Trophoblast cell (in vitro differentiated cells and primary cell): ENCODE data around the gene HP1BP3.

Experiments
- DNase-seq, 2 donors: peaks; one replicate each; pipeline ENCODE4 v3.0.0-alpha.2; 2016
- H2AFZ ChIP-seq: 2 replicates; pipeline ENCODE4 v1.6.1; 2013; ENCODE audit warnings: low read length, moderate library complexity, mild to moderate bottlenecking; ENCODE audit not compliant: insufficient read depth, poor library complexity
- H2AK5ac ChIP-seq: 2 replicates; pipeline ENCODE4 v1.6.1; 2013; ENCODE audit warnings: mild to moderate bottlenecking, low read length
- H2BK120ac ChIP-seq: 2 replicates; pipeline ENCODE4 v1.6.1; 2013; ENCODE audit warnings: low read length, mild to moderate bottlenecking, moderate library complexity; ENCODE audit not compliant: insufficient read depth, poor library complexity
- H2BK12ac ChIP-seq: 2 replicates; pipeline ENCODE4 v1.6.1; 2013; ENCODE audit warnings: mild to moderate bottlenecking, low read length, moderate library complexity
- H2BK5ac ChIP-seq: 2 replicates; pipeline ENCODE4 v1.6.1; 2013; ENCODE audit warnings: low read length, low read depth, moderate library complexity, mild to moderate bottlenecking; ENCODE audit not compliant: poor library complexity
- H3K14ac ChIP-seq: 2 replicates; pipeline ENCODE4 v1.6.1; 2013; ENCODE audit warnings: mild to moderate bottlenecking, low read length
- H3K18ac ChIP-seq: 2 replicates; pipeline ENCODE4 v1.6.1; 2013; ENCODE audit warnings: mild to moderate bottlenecking, low read length
- H3K23ac ChIP-seq: 2 replicates; pipeline ENCODE4 v1.6.1; 2013; ENCODE audit warnings: low read length
- H3K27ac ChIP-seq: 2 replicates; pipeline ENCODE4 v1.5.1; 2013; ENCODE audit warnings: low read depth, mild to moderate bottlenecking, inconsistent platforms, low read length, moderate library complexity
- H3K27me3 ChIP-seq: 2 replicates; pipeline ENCODE4 v1.6.1; 2013; ENCODE audit warnings: inconsistent platforms, mild to moderate bottlenecking, low read length, moderate library complexity; ENCODE audit not compliant: insufficient read depth
- H3K36me3 ChIP-seq, 2 experiments: 1 replicate in 1 of 2; 2 replicates in 1 of 2; pipeline ENCODE4 v1.6.1; 2013; ENCODE audit warnings: low read length in 2 of 2, mild to moderate bottlenecking in 2 of 2, moderate library complexity in 1 of 2; ENCODE audit not compliant: insufficient read depth in 2 of 2, control insufficient read depth in 1 of 2
- H3K4ac ChIP-seq: 2 replicates; pipeline ENCODE4 v1.6.1; 2013; ENCODE audit warnings: low read depth, mild to moderate bottlenecking, low read length, moderate library complexity
- H3K4me1 ChIP-seq, 2 experiments: 1 replicate in 1 of 2; 2 replicates in 1 of 2; pipeline ENCODE4 v1.6.1; 2013; ENCODE audit warnings: low read length in 2 of 2, mild to moderate bottlenecking in 2 of 2, moderate library complexity in 1 of 2; ENCODE audit not compliant: insufficient read depth in 2 of 2, control insufficient read depth in 1 of 2
- H3K4me2 ChIP-seq: 2 replicates; pipeline ENCODE4 v1.6.1; 2013; ENCODE audit warnings: inconsistent platforms, mild to moderate bottlenecking, low read length, moderate library complexity
- H3K4me3 ChIP-seq: 2 replicates; pipeline ENCODE4 v1.5.1; 2013; ENCODE audit warnings: mild to moderate bottlenecking, low read depth, low read length, inconsistent platforms
- H3K79me1 ChIP-seq: one replicate; pipeline ENCODE4 v1.6.1; 2013; ENCODE audit warnings: low read length
- H3K79me2 ChIP-seq: 2 replicates; pipeline ENCODE4 v1.6.1; 2013; ENCODE audit warnings: low read length, mild to moderate bottlenecking; ENCODE audit not compliant: control insufficient read depth, insufficient read depth, poor library complexity
- H3K9ac ChIP-seq: 2 replicates; pipeline ENCODE4 v1.6.1; 2013; ENCODE audit warnings: mild to moderate bottlenecking, low read length
- H3K9me3 ChIP-seq: 2 replicates; pipeline ENCODE4 v1.6.1; 2013; ENCODE audit warnings: low read depth, mild to moderate bottlenecking, control low read depth, inconsistent platforms, low read length; ENCODE audit not compliant: insufficient read depth
- H4K12ac ChIP-seq: 2 replicates; pipeline ENCODE4 v1.6.1; 2013; ENCODE audit warnings: low read depth, mild to moderate bottlenecking, low read length, moderate library complexity
- H4K8ac ChIP-seq: 2 replicates; pipeline ENCODE4 v1.6.1; 2013; ENCODE audit warnings: low read depth, mild to moderate bottlenecking, low read length, moderate library complexity
- H4K91ac ChIP-seq: one replicate; pipeline ENCODE4 v1.6.1; 2013; ENCODE audit warnings: low read depth, mild to moderate bottlenecking, low read length, moderate library complexity
- WGBS: extraction: QIAGEN DNeasy Blood & Tissue Kit; methylation state at CpG from one replicate; pipeline ENCODE4 v1.1.7; 2013; ENCODE audit warnings: missing lambda C conversion rate; ENCODE audit not compliant: insufficient read length, insufficient coverage; ENCODE audit errors: extremely low coverage; 5-methylcytosine and 5-hydroxymethylcytosine counted together

HP1BP3 gene

GRCh38 chr1:20704390-20705202, 82.5 kb downstream of the HP1BP3 start:
- Histone ChIP-seq H3K4ac (no peak overlapping the region), H3K27me3 (no peaks in the 10 kb centered on the region), H2BK5ac (no peak overlapping the region), H3K9ac (no peak overlapping the region), H3K23ac (no peak overlapping the region), H2BK12ac (no peak overlapping the region), H3K36me3 (no peaks in the 10 kb centered on the region), H3K18ac (no peak overlapping the region), H3K4me2 (no peak overlapping the region), H3K79me2 (no peaks in the 10 kb centered on the region), H4K8ac (no peak overlapping the region), H4K12ac (no peak overlapping the region), H4K91ac (no peak overlapping the region), H3K4me3 (no peak overlapping the region), H3K4me1 (peaks cover 5 to 10% of the 10 kb centered on the region in 2 experiments), H2BK120ac (no peak overlapping the region), H3K79me1 (peaks cover 3% of the 10 kb centered on the region), H2AFZ (no peak overlapping the region), H3K27ac (no peak overlapping the region), H2AK5ac (no peak overlapping the region), H3K9me3 (peaks cover under 1% of the 10 kb centered on the region), H3K14ac (no peak overlapping the region)
- WGBS = no CpG with 5 or more reads among the region's 41 CpGs
- no peak for DNase-seq

GRCh38 chr1:20703124-20703756, 83.9 kb downstream of the HP1BP3 start:
- Histone ChIP-seq H3K4me3 (no peak overlapping the region), H3K9ac (no peak overlapping the region), H3K4me2 (no peak overlapping the region), H3K27me3 (no peaks in the 10 kb centered on the region), H3K27ac (no peak overlapping the region), H4K8ac (no peak overlapping the region), H2AK5ac (no peak overlapping the region), H2AFZ (no peak overlapping the region), H2BK5ac (no peak overlapping the region), H3K4ac (no peak overlapping the region), H3K4me1 (peaks cover 12 to 17% of the 10 kb centered on the region in 2 experiments), H2BK12ac (no peak overlapping the region), H3K36me3 (no peaks in the 10 kb centered on the region), H3K9me3 (no peaks in the 10 kb centered on the region), H2BK120ac (no peak overlapping the region), H3K14ac (no peak overlapping the region), H3K79me1 (peaks cover 4% of the 10 kb centered on the region), H3K18ac (no peak overlapping the region), H3K23ac (no peak overlapping the region), H4K91ac (no peak overlapping the region), H3K79me2 (no peaks in the 10 kb centered on the region), H4K12ac (no peak overlapping the region)
- DNase-seq = no peak
- 100% methylated on average over 4 of the region's 4 CpGs for WGBS

- Histone ChIP-seq H3K79me1 (peaks cover 9% of the 10 kb centered on the region), H3K9ac (no peak overlapping the region), H2BK120ac (no peak overlapping the region), H3K18ac (no peak overlapping the region), H3K27me3 (no peaks in the 10 kb centered on the region), H2BK5ac (no peak overlapping the region), H3K36me3 (no peaks in the 10 kb centered on the region), H2AK5ac (peak overlapping the region; percentile 5), H2AFZ (no peak overlapping the region), H3K14ac (no peak overlapping the region), H3K23ac (no peak overlapping the region), H3K4ac (no peak overlapping the region), H2BK12ac (no peak overlapping the region), H3K79me2 (no peaks in the 10 kb centered on the region), H4K8ac (no peak overlapping the region), H3K4me1 (peaks cover 19 to 24% of the 10 kb centered on the region in 2 experiments), H4K91ac (no peak overlapping the region), H3K9me3 (no peaks in the 10 kb centered on the region), H3K4me2 (no peak overlapping the region), H3K27ac (no peak overlapping the region), H4K12ac (no peak overlapping the region), H3K4me3 (no peak overlapping the region)
- DNase-seq = no peak
- no CpG with 5 or more reads among the region's 1 CpG for WGBS
Observed at GRCh38 chr1:20702416-20702815, 84.7 kb downstream of the HP1BP3 start.

DNA sequence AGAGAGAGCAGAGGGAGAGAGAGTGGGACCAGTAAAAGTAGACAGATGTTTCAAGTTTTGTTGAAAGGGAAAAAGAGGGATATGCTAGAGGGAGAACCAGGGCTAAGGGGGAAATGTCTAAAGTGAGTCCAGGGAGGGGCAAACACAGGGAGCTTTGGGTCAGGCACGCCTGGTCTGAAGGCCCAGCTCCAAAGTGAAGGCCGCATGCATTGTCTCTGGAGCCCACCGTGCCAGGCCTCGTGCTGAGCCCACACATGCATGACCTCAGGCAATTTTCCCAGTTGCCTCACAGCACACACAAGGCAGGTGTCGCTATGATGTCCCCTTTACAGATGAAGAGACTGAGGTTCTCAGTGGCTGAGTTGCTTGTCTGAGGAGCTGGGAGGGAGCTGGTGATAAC, 85.3 kb downstream of the HP1BP3 start:
- Histone ChIP-seq H3K4me3 (no peak overlapping the region), H3K18ac (no peak overlapping the region), H3K9ac (no peak overlapping the region), H2BK120ac (no peak overlapping the region), H3K79me2 (no peaks in the 10 kb centered on the region), H2BK5ac (no peak overlapping the region), H3K79me1 (peaks cover 11% of the 10 kb centered on the region), H4K12ac (no peak overlapping the region), H3K9me3 (no peaks in the 10 kb centered on the region), H3K27ac (no peak overlapping the region), H3K4ac (no peak overlapping the region), H3K36me3 (no peaks in the 10 kb centered on the region), H2BK12ac (no peak overlapping the region), H3K23ac (no peak overlapping the region), H3K4me1 (peaks cover 23 to 26% of the 10 kb centered on the region in 2 experiments), H2AK5ac (no peak overlapping the region), H2AFZ (no peak overlapping the region), H4K91ac (no peak overlapping the region), H3K27me3 (no peaks in the 10 kb centered on the region), H3K4me2 (no peak overlapping the region), H3K14ac (no peak overlapping the region), H4K8ac (no peak overlapping the region)
- WGBS = no CpG with 5 or more reads among the region's 5 CpGs
- DNase-seq = no peak
